22Rv1 (cell line): ENCODE data around the gene KIRREL3.

Experiments used
- CTCF ChIP-seq: fragments of 450-650 bp; IDR thresholded peaks from 2 replicates; pipeline ENCODE4 v1.5.1; 2017; ENCODE audit warnings: mild to moderate bottlenecking
- ZFX ChIP-seq: fragments of 450-650 bp; IDR thresholded peaks from 2 replicates; pipeline ENCODE4 v1.6.1; 2017; ENCODE audit warnings: antibody characterized with exemption, borderline replicate concordance

- TF ChIP-seq CTCF, result no peak
- TF ChIP-seq ZFX, result no peak
Measured at GRCh38 chr11:126829716-126830115, 170.9 kb downstream of the KIRREL3 start.
